RPMI7951 (cell line): ENCODE results near the gene GABRA1. TPM values are rescaled to one million over a fixed set of nuclear protein-coding genes. Genes with fewer than 3 reads are reported as not detected.

Source experiments
- total RNA-seq: library from RNA; depleted of rRNA; stranded (reverse); fragments of >200 nt; shearing (Covaris generic); gene quantifications from 2 replicates; pipeline ENCODE4 v1.2.3, GENCODE V29; 2014; rRNA removed

GABRA1 gene
- total RNA-seq, 1 experiment from 2014 or later, result not detected

Other genes with a start within 250 kb of the GABRA1 start
- gene GABRA6, start 162.4 kb upstream of the GABRA1 start, total RNA-seq, result not detected in 2 replicates
- under 0.01 TPM in 1 of 2 replicates, not detected in the other for gene GABRG2, start 219.7 kb downstream of the GABRA1 start, total RNA-seq